HEK293 (cell line): Measurements from ENCODE around the gene CRIP2.

Experiments used
- CTCF ChIA-PET: fragments of 350-600 bp; formaldehyde crosslinking; extraction: SDS; loops from one replicate; lab custom pipeline; 2021; ENCODE audit warnings: antibody characterized with exemption; lab: Yijun Ruan, JAX
- POLR2A ChIA-PET: fragments of 300-600 bp; formaldehyde crosslinking; extraction: SDS; loops from one replicate; lab custom pipeline; 2020; ENCODE audit warnings: antibody characterized with exemption, inconsistent platforms; lab: Yijun Ruan, JAX
- H3K27ac ChIP-seq: fragments of 200-500 bp; sonication (Bioruptor generic); 2 replicates; pipeline ENCODE4 v1.5.1; 2014; ENCODE audit warnings: low read depth, low read length, control low read depth, inconsistent platforms; ENCODE audit errors: extremely low read depth
- H3K36me3 ChIP-seq, 2 experiments: fragments of 200-500 bp in 1 of 2; sonication (Bioruptor generic) in 1 of 2; 1 replicate in 1 of 2; 2 replicates in 1 of 2; pipeline ENCODE4 v1.5.1; 2014 to 2017; ENCODE audit warnings: inconsistent platforms in 2 of 2, low read length in 2 of 2; ENCODE audit not compliant: control insufficient read depth in 2 of 2, insufficient read depth in 1 of 2
- H3K4me1 ChIP-seq: fragments of 200-500 bp; sonication (Bioruptor generic); 2 replicates; pipeline ENCODE4 v1.5.1; 2014; ENCODE audit warnings: mild to moderate bottlenecking, low read length, inconsistent platforms; ENCODE audit not compliant: control insufficient read depth, insufficient read depth
- H3K4me3 ChIP-seq: 2 replicates; pipeline ENCODE4 v1.5.1; 2011; ENCODE audit warnings: low read depth, mild to moderate bottlenecking, control low read depth, low read length, moderate library complexity
- H3K9me3 ChIP-seq: fragments of 200-500 bp; sonication (Bioruptor generic); 2 replicates; pipeline ENCODE4 v1.5.1; 2014; ENCODE audit warnings: low read depth, low read length, inconsistent platforms; ENCODE audit not compliant: control insufficient read depth, insufficient read depth
- ATF2 ChIP-seq: fragments of 450-650 bp; formaldehyde crosslinking; IDR thresholded peaks from 2 replicates; pipeline ENCODE4 v1.5.1; 2016; ENCODE audit warnings: missing biosample characterization, missing genetic modification characterization, low read depth
- EGR2 ChIP-seq: fragments of 450-650 bp; formaldehyde crosslinking; IDR thresholded peaks from 2 replicates; pipeline ENCODE4 v1.5.1; 2016; ENCODE audit warnings: low read depth, missing biosample characterization, missing genetic modification characterization
- GLI2 ChIP-seq: fragments of 450-650 bp; formaldehyde crosslinking; IDR thresholded peaks from 2 replicates; pipeline ENCODE4; 2017; ENCODE audit warnings: missing biosample characterization, missing genetic modification characterization, low read depth, borderline replicate concordance
- KLF1 ChIP-seq: fragments of 450-650 bp; formaldehyde crosslinking; IDR thresholded peaks from 2 replicates; pipeline ENCODE4 v1.5.1; 2016; ENCODE audit warnings: missing biosample characterization, missing genetic modification characterization
- REPIN1 ChIP-seq: fragments of 450-650 bp; formaldehyde crosslinking; IDR thresholded peaks from 2 replicates; pipeline ENCODE4 v1.5.1; 2017; ENCODE audit warnings: missing biosample characterization, missing genetic modification characterization, low read depth
- SETDB1 ChIP-seq: IDR thresholded peaks from one replicate; pipeline ENCODE4 v1.6.1; 2017; ENCODE audit warnings: mild to moderate bottlenecking, low read length, moderate library complexity, mixed read lengths; ENCODE audit not compliant: insufficient read length
- SP2 ChIP-seq: fragments of 450-650 bp; formaldehyde crosslinking; IDR thresholded peaks from 2 replicates; pipeline ENCODE4 v1.5.1; 2016; ENCODE audit warnings: missing biosample characterization, missing genetic modification characterization
- SP3 ChIP-seq: fragments of 450-650 bp; formaldehyde crosslinking; IDR thresholded peaks from 2 replicates; pipeline ENCODE4 v1.5.1; 2016; ENCODE audit warnings: missing biosample characterization, missing genetic modification characterization
- YY2 ChIP-seq: fragments of 450-650 bp; formaldehyde crosslinking; IDR thresholded peaks from 2 replicates; pipeline ENCODE4 v1.5.1; 2016; ENCODE audit warnings: missing biosample characterization, missing genetic modification characterization
- ZBTB1 ChIP-seq: fragments of 450-650 bp; formaldehyde crosslinking; IDR thresholded peaks from 2 replicates; pipeline ENCODE4 v1.5.1; 2016; ENCODE audit warnings: missing biosample characterization, missing genetic modification characterization
- ZBTB48 ChIP-seq: fragments of 450-650 bp; formaldehyde crosslinking; IDR thresholded peaks from 2 replicates; pipeline ENCODE4 v1.5.1; 2016; ENCODE audit warnings: missing biosample characterization, missing genetic modification characterization
- ZEB2 ChIP-seq: fragments of 450-650 bp; formaldehyde crosslinking; IDR thresholded peaks from 2 replicates; pipeline ENCODE4 v1.5.1; 2016; ENCODE audit warnings: missing biosample characterization, missing genetic modification characterization
- ZNF10 ChIP-seq: fragments of 450-650 bp; formaldehyde crosslinking; IDR thresholded peaks from 2 replicates; pipeline ENCODE4 v1.5.1; 2017; ENCODE audit warnings: missing biosample characterization, missing genetic modification characterization
- ZNF211 ChIP-seq: fragments of 450-650 bp; formaldehyde crosslinking; IDR thresholded peaks from 2 replicates; pipeline ENCODE4 v1.5.1; 2016; ENCODE audit warnings: low read depth, missing biosample characterization, missing genetic modification characterization
- ZNF274 ChIP-seq, 2 experiments: fragments of 200-500 bp in 1 of 2; fragments of 450-650 bp in 1 of 2; sonication (Bioruptor generic) in 1 of 2; formaldehyde crosslinking in 1 of 2; IDR thresholded peaks; 2 replicates each; pipeline versions ENCODE4 v1.5.1 to v1.6.1; 2014 to 2016; ENCODE audit warnings: borderline replicate concordance in 1 of 2, inconsistent platforms in 1 of 2, low read length in 1 of 2, missing biosample characterization in 1 of 2, missing genetic modification characterization in 1 of 2
- ZNF341 ChIP-seq: fragments of 450-650 bp; formaldehyde crosslinking; IDR thresholded peaks from 2 replicates; pipeline ENCODE4; 2016; ENCODE audit warnings: low read depth, missing biosample characterization, missing genetic modification characterization
- ZNF394 ChIP-seq: fragments of 450-650 bp; formaldehyde crosslinking; IDR thresholded peaks from 2 replicates; pipeline ENCODE4 v1.5.1; 2016; ENCODE audit warnings: missing biosample characterization, missing genetic modification characterization, mild to moderate bottlenecking, moderate library complexity, borderline replicate concordance
- ZNF423 ChIP-seq: fragments of 450-650 bp; formaldehyde crosslinking; IDR thresholded peaks from 2 replicates; pipeline ENCODE4 v1.5.1; 2016; ENCODE audit warnings: missing biosample characterization, missing genetic modification characterization
- ZNF529 ChIP-seq: fragments of 450-650 bp; formaldehyde crosslinking; IDR thresholded peaks from 2 replicates; pipeline ENCODE4 v1.5.1; 2017; ENCODE audit warnings: missing genetic modification characterization, missing biosample characterization; ENCODE audit not compliant: insufficient replicate concordance
- ZNF571 ChIP-seq: fragments of 450-650 bp; formaldehyde crosslinking; IDR thresholded peaks from 2 replicates; pipeline ENCODE4 v1.5.0; 2017; ENCODE audit warnings: missing biosample characterization, missing genetic modification characterization
- ZNF600 ChIP-seq: fragments of 450-650 bp; formaldehyde crosslinking; IDR thresholded peaks from 2 replicates; pipeline ENCODE4 v1.5.1; 2016; ENCODE audit warnings: missing biosample characterization, missing genetic modification characterization
- ZNF629 ChIP-seq: fragments of 450-650 bp; formaldehyde crosslinking; IDR thresholded peaks from 2 replicates; pipeline ENCODE4 v1.5.1; 2017; ENCODE audit warnings: missing biosample characterization, missing genetic modification characterization
- ZNF677 ChIP-seq: fragments of 450-650 bp; IDR thresholded peaks from 2 replicates; pipeline ENCODE4 v1.5.0; 2018; ENCODE audit warnings: missing biosample characterization, mild to moderate bottlenecking, missing genetic modification characterization, moderate library complexity
- ZNF768 ChIP-seq: fragments of 450-650 bp; formaldehyde crosslinking; IDR thresholded peaks from 2 replicates; pipeline ENCODE4 v1.5.1; 2018; ENCODE audit warnings: missing biosample characterization, mild to moderate bottlenecking, missing genetic modification characterization
- ZSCAN5A ChIP-seq: fragments of 450-650 bp; formaldehyde crosslinking; IDR thresholded peaks from 2 replicates; pipeline ENCODE4 v1.5.1; 2016; ENCODE audit warnings: missing biosample characterization, missing genetic modification characterization
- TF ChIP-seq, protein P1 (sequence below): fragments of 450-650 bp; formaldehyde crosslinking; conservative IDR thresholded peaks from 2 replicates; pipeline ENCODE4 v1.5.1; 2016; ENCODE audit warnings: low read depth, missing biosample characterization, missing genetic modification characterization
- TF ChIP-seq, protein P2 (sequence below): fragments of 450-650 bp; formaldehyde crosslinking; IDR thresholded peaks from 2 replicates; pipeline ENCODE4 v1.5.1; 2016; ENCODE audit warnings: missing biosample characterization, missing genetic modification characterization

CRIP2 gene

GRCh38 chr14:105480807-105481801 lies 6.5 kb downstream of the CRIP2 start (continued):
- TF ChIP-seq EGR2 (peak; percentile 62), ATF2 (no peak), ZNF394 (peak; percentile 67; the same call in 1 of the 2 replicates), SP3 (peak; percentile 52)

DNA sequence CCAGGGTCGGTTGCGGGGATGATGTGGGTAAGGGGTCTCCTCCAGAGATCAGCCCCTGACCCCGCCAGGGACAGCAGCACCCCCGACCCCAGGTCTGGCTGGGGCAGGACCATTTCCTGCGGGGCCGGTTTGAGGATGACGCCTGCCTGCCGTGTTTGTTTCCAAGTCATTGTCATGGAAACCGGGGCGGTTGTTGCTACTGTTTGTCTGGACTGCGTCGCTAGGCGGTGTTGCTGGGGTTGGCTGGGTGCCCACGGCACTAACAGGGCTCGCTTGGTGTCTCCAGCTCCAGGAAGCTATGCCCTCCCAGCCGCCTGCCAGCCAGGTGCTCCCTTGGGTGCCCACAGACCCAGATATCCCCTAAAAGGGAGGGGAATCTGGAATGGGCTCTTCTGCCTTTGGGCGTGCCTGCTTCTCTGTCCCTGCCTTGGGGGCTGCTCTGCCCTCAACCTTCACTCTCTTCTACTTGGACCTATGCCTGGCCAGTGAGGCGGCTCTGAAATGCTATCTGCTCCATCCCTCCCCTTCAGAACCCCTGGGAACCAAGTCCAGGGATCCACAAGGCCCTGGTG lies 7.4 kb downstream of the CRIP2 start:
- POLR2A ChIA-PET, result interaction anchor here (0.5 to 1.7 kb wide), 5 partner anchors 8 to 85 kb away, joined by 3 to 19 read pairs (median 4); no protein-coding TSS in a partner anchor
- Histone ChIP-seq H3K27ac (no peak overlapping the region), H3K4me1 (peaks cover 5% of the 10 kb centered on the region)
- no peak for TF ChIP-seq ZSCAN5A (tag by site-specific recombination)
- peak; percentile 99 for TF ChIP-seq ZNF423 (tag by site-specific recombination)
- TF ChIP-seq GLI2, result no peak
- peak; percentile 76 for TF ChIP-seq ZNF600 (tag by site-specific recombination)
- TF ChIP-seq ZNF10, result no peak
- peak; percentile 59 for TF ChIP-seq ZNF629 (tag by site-specific recombination)
- peak; percentile 86 for TF ChIP-seq ZBTB48 (tag by site-specific recombination)
- TF ChIP-seq, protein P1, sequence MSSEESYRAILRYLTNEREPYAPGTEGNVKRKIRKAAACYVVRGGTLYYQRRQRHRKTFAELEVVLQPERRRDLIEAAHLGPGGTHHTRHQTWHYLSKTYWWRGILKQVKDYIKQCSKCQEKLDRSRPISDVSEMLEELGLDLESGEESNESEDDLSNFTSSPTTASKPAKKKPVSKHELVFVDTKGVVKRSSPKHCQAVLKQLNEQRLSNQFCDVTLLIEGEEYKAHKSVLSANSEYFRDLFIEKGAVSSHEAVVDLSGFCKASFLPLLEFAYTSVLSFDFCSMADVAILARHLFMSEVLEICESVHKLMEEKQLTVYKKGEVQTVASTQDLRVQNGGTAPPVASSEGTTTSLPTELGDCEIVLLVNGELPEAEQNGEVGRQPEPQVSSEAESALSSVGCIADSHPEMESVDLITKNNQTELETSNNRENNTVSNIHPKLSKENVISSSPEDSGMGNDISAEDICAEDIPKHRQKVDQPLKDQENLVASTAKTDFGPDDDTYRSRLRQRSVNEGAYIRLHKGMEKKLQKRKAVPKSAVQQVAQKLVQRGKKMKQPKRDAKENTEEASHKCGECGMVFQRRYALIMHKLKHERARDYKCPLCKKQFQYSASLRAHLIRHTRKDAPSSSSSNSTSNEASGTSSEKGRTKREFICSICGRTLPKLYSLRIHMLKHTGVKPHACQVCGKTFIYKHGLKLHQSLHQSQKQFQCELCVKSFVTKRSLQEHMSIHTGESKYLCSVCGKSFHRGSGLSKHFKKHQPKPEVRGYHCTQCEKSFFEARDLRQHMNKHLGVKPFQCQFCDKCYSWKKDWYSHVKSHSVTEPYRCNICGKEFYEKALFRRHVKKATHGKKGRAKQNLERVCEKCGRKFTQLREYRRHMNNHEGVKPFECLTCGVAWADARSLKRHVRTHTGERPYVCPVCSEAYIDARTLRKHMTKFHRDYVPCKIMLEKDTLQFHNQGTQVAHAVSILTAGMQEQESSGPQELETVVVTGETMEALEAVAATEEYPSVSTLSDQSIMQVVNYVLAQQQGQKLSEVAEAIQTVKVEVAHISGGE (tag by site-specific recombination), result peak; percentile 41
- no peak for TF ChIP-seq ZBTB1 (tag by site-specific recombination)
- no peak for TF ChIP-seq ZNF571 (tag by site-specific recombination)
- TF ChIP-seq ZNF768 (tag by site-specific recombination), result no peak
- peak; percentile 92 for TF ChIP-seq KLF1 (tag by site-specific recombination)
- TF ChIP-seq ZNF274 (IDR thresholded peaks at IDR 0.05; ENCODE audit: low read length), result no peak
- no peak for TF ChIP-seq ZNF274 (tag by site-specific recombination; IDR thresholded peaks at IDR 0.05; ENCODE audit: borderline replicate concordance)
- TF ChIP-seq ZNF677, result no peak
- TF ChIP-seq, protein P2, sequence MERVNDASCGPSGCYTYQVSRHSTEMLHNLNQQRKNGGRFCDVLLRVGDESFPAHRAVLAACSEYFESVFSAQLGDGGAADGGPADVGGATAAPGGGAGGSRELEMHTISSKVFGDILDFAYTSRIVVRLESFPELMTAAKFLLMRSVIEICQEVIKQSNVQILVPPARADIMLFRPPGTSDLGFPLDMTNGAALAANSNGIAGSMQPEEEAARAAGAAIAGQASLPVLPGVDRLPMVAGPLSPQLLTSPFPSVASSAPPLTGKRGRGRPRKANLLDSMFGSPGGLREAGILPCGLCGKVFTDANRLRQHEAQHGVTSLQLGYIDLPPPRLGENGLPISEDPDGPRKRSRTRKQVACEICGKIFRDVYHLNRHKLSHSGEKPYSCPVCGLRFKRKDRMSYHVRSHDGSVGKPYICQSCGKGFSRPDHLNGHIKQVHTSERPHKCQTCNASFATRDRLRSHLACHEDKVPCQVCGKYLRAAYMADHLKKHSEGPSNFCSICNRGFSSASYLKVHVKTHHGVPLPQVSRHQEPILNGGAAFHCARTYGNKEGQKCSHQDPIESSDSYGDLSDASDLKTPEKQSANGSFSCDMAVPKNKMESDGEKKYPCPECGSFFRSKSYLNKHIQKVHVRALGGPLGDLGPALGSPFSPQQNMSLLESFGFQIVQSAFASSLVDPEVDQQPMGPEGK (tag by site-specific recombination), result peak; percentile 75; the same call in 1 of the 2 replicates
- peak; percentile 81 for TF ChIP-seq ZNF341 (tag by site-specific recombination)
- no peak for TF ChIP-seq ZNF211
- TF ChIP-seq YY2, result no peak
- TF ChIP-seq SETDB1, result no peak
- no peak for TF ChIP-seq REPIN1 (tag by site-specific recombination)
- no peak for TF ChIP-seq ZNF529
- peak; percentile 56; the same call in 1 of the 2 replicates for TF ChIP-seq SP2 (tag by site-specific recombination)
- peak; percentile 12; the same call in 1 of the 2 replicates for TF ChIP-seq ZEB2 (tag by site-specific recombination)

More for the DNA sequence above, 7.4 kb downstream of the CRIP2 start:
- CTCF ChIA-PET, result interaction anchor here (0.6 to 2.9 kb wide), 9 partner anchors 9 to 494 kb away, joined by 3 to 83 read pairs (median 6); partner anchors contain the start of gene TEDC1
- Histone ChIP-seq H3K9me3 (no peaks in the 10 kb centered on the region), H3K4me3 (peak overlapping the region; percentile 11; the same call in 1 of the 2 replicates), H3K36me3 (no peaks in the 10 kb centered on the region)
